Endothelial cell of umbilical vein (primary cell): Measurements from ENCODE around the gene HRH2.

ENCODE experiments used
- EZH2 ChIP-seq: IDR thresholded peaks from 2 replicates; pipeline ENCODE4 v1.6.1; 2012; ENCODE audit warnings: borderline replicate concordance, low read depth, mild to moderate bottlenecking, moderate library complexity, low read length, inconsistent platforms; ENCODE audit not compliant: severe bottlenecking
- FOS ChIP-seq: IDR thresholded peaks from 2 replicates; pipeline ENCODE4 v1.6.1; 2011; ENCODE audit warnings: mild to moderate bottlenecking, low read length, moderate library complexity, borderline replicate concordance; ENCODE audit not compliant: insufficient read depth
- GATA2 ChIP-seq: IDR thresholded peaks from 2 replicates; pipeline ENCODE4 v1.7.0; 2011; ENCODE audit warnings: low read depth, mild to moderate bottlenecking, moderate library complexity, mixed read lengths, low read length; ENCODE audit not compliant: insufficient read length, insufficient read depth
- POLR2A ChIP-seq: IDR thresholded peaks from 2 replicates; pipeline ENCODE4 v1.6.1; 2012; ENCODE audit warnings: low read depth, mild to moderate bottlenecking, control low read depth, low read length
- POLR2AphosphoS5 ChIP-seq: IDR thresholded peaks from 2 replicates; pipeline ENCODE4 v1.6.1; 2012; ENCODE audit warnings: low read depth, mild to moderate bottlenecking, control low read depth, low read length, moderate library complexity; ENCODE audit not compliant: insufficient read depth
- TF ChIP-seq, protein P1 (sequence below), 2 donors: IDR thresholded peaks; 1 replicate in 1 of 2; 2 replicates in 1 of 2; pipeline ENCODE4 v1.5.1; 2011; ENCODE audit warnings: low read length in 2 of 2, mild to moderate bottlenecking in 2 of 2, moderate library complexity in 2 of 2, control low read depth in 1 of 2, inconsistent platforms in 1 of 2, low read depth in 1 of 2; ENCODE audit not compliant: insufficient read depth in 1 of 2; ENCODE audit errors: extremely low read depth in 1 of 2
- TF ChIP-seq, protein P2 (sequence below): IDR thresholded peaks from 2 replicates; pipeline ENCODE4 v1.6.1; 2011; ENCODE audit not compliant: insufficient read depth, insufficient read length

DNA sequence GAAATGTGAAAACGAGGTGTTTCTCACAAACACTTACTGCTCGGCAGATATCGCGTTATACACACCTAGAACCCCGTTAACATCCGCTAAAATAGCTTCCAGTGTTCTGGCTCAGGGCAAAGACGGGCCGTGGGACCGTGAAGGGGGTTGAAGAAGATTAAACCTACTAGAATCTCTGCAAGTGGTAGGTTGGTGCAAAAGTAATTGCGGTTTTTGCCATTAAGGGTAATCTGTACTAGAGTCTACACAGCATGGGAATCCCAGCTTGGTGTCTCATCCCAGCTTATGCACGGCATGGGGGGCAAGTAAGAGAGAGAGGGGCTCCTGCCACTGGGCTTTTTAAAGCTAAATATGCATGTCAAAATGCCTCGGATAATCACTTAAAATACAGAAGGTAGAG is 43.9 kb downstream of the HRH2 start:
- TF ChIP-seq, protein P1, sequence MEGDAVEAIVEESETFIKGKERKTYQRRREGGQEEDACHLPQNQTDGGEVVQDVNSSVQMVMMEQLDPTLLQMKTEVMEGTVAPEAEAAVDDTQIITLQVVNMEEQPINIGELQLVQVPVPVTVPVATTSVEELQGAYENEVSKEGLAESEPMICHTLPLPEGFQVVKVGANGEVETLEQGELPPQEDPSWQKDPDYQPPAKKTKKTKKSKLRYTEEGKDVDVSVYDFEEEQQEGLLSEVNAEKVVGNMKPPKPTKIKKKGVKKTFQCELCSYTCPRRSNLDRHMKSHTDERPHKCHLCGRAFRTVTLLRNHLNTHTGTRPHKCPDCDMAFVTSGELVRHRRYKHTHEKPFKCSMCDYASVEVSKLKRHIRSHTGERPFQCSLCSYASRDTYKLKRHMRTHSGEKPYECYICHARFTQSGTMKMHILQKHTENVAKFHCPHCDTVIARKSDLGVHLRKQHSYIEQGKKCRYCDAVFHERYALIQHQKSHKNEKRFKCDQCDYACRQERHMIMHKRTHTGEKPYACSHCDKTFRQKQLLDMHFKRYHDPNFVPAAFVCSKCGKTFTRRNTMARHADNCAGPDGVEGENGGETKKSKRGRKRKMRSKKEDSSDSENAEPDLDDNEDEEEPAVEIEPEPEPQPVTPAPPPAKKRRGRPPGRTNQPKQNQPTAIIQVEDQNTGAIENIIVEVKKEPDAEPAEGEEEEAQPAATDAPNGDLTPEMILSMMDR (IDR thresholded peaks at IDR 0.05; ENCODE audit: extremely low read depth in 1 of 2, insufficient read depth in 1 of 2, low read depth in 1 of 2, low read length in 2 of 2), result no peak
- no peak for TF ChIP-seq POLR2A
- no peak for TF ChIP-seq POLR2AphosphoS5
- no peak for TF ChIP-seq EZH2
- no peak for TF ChIP-seq GATA2
- TF ChIP-seq, protein P2, sequence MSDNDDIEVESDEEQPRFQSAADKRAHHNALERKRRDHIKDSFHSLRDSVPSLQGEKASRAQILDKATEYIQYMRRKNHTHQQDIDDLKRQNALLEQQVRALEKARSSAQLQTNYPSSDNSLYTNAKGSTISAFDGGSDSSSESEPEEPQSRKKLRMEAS, result no peak
- TF ChIP-seq FOS, result no peak
